HG03025 (cell line): ENCODE measurements around the gene TSPAN9.

Experiments
- ATAC-seq: cut with Tn5 transposase; IDR thresholded peaks from one replicate; pipeline ENCODE4 v1.9.1; 2021; ENCODE audit warnings: mild to moderate bottlenecking, moderate library complexity; ENCODE audit not compliant: unreplicated experiment, low FRiP score

TSPAN9 gene

DNA sequence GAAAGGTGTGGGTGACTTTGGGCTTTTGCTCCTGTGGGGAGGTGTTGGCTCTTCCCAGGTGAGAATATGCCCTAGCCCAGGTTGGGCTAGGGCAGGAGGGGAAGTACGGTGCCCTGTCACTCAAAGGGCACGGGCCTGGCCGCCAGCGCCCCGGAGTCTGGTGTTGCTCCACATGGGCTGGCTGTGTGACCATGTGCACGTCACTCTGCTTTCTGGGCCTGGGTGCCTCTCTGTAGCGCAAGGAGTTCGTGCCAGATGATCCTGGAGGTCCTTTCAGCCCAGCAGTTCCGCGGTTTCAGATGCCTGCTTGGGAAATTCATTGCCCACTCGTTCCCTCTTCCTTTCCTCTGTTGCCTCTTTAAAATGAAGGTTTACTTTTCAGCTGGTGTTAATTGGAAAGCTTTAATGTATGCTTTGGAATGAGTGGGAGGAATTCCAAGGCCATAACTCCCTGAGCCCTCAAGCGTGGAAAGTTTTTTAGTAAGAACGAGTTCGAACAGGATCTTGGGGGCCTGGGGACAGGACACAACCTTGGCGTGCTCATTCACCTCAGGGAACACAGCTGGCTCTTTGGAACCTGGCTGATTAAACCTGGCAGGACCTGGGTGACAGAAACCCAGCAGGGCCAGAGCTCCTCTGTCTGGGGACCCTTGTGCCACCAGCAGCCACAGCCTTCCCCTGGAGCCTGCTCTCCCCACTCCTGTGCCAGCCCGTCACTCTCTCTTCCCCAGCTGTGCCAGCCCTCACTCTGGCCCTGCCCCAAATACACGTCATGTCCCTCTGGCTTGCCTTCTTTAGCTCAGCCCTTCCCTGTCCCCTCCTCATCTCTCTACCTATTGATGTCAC, 42.8 kb downstream of the TSPAN9 start:
- no peak for ATAC-seq

GRCh38 chr12:3120701-3121100, 43.5 kb downstream of the TSPAN9 start:
- ATAC-seq = no peak

DNA sequence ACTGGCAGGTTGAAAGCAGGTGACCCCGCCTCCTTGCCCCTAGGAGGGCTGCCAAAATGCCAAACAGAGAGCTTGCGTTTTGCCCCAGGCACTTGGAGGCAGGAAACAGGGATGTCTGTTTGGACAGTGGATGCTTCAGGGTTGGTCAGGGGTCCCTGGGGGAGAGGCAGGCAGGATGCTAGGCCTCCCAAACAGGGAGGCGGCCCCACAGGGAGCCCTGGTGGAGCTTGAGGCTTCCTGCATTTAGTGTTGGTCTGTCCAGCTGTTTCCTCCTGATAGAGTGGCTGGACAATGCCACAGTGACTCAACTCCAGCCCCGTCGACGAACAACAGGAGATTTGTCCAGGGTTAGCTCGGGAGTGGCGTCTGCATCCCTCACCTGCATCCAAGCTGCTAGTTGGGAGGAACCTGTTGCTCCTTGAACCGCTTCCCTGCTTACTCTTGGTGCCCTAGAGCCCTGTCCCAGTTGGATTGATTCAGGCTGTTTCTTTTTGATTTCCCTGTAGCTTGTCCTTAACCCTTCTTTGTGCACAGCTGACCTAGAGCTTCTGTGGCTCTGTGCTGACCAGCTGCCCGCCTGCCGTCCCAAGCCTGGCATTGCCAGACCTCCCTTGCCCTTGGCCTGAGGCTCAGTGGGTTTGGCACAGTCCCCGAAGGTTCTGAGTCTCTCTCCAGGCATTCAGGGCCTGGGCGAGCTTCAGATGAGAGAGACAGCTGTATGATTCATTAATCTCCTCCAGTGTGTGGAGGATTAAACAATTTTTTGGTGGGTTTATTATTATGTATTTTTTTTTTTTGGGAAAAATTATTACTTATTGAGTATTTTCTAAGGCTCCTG, 45.9 kb downstream of the TSPAN9 start:
- no peak for ATAC-seq

GRCh38 chr12:3123729-3124128, 46.5 kb downstream of the TSPAN9 start:
- no peak for ATAC-seq

DNA sequence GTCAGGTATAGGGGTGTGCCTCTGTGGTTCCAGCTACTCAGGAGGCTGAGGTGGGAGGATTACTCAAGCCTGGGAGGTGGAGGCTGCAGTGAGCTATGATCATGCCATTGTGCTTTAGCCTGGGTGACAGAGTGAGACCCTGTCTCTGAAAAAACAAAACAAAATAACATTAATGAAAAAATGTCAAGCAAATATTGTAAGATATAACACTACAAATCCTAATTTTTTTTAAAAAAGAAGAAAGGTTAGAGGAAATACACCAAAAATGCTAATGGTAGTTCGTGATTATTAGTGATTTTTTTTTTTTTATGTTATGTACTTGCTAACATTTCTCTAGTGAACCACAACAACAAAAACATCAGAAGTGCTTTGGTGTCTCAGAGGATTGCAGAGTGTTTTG, 47.7 kb downstream of the TSPAN9 start:
- ATAC-seq = no peak

DNA sequence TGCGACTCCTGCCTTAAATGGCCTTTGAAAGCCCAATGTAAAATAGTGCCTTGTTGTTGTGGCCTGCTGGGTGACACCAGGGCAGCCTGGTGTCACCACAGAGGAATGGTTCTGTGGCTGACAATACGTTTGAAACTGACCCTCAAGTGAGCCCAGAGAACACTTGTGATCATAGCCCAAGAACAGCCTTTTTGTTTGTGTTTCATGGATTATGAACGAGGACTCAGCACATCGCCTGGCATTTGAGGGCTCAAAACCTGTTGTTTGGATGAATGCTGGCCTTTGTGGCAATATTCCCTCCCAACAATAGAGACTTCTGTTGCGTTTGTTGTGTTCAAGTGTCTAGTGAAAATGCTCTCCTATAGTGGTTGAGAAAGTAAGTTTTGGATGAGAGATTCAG, 48.5 kb downstream of the TSPAN9 start:
- ATAC-seq = no peak

GRCh38 chr12:3127832-3128231, 50.7 kb downstream of the TSPAN9 start:
- no peak for ATAC-seq

- ATAC-seq = no peak
Measured at GRCh38 chr12:3128498-3129293, 51.5 kb downstream of the TSPAN9 start.

- ATAC-seq = no peak
Measured at GRCh38 chr12:3129301-3130056, 52.3 kb downstream of the TSPAN9 start.

DNA sequence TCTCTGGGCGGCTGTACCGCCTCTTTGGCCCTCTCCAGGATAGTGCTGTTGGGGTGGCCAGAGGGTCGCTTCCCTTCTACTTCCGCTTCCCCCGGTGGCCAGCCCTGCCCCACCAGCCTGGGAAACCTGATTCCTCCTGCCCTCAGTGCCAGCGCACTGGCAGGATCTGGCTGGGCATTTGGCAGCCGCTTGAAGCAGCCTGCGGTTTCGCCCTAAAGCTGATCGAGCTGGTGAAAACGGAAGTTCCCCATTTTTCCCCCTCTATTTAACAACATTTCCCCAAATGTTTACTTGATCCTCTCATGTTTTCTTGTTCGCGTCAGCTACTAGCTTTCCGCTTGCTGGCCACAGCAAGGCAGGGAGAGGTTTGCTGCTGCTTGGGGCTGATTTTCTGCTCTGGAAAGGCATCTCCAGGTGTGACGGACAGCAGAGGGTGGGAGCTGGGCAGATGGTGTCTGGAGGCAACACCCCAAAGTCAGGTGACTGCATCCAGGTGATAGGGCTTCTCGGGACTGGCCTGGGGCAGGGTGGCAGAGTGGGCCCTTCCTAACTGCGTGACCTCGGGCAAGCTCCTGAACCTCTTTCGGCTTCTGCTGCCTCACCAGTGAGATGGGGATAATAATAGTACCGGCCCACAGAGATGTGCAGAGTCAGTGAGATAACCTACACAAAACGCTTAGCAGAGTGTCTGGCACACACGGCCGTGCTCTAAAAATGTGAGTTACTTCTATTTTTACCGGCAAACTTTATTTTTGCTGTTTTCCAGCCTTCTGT, 53.1 kb downstream of the TSPAN9 start:
- no peak for ATAC-seq

GRCh38 chr12:3131129-3131528, 54.0 kb downstream of the TSPAN9 start:
- no peak for ATAC-seq

GRCh38 chr12:3132636-3133404, 55.6 kb downstream of the TSPAN9 start:
- no peak for ATAC-seq

GRCh38 chr12:3133405-3133783, 56.2 kb downstream of the TSPAN9 start:
- no peak for ATAC-seq

- no peak for ATAC-seq
Measured at GRCh38 chr12:3134126-3134525, 56.9 kb downstream of the TSPAN9 start.

DNA sequence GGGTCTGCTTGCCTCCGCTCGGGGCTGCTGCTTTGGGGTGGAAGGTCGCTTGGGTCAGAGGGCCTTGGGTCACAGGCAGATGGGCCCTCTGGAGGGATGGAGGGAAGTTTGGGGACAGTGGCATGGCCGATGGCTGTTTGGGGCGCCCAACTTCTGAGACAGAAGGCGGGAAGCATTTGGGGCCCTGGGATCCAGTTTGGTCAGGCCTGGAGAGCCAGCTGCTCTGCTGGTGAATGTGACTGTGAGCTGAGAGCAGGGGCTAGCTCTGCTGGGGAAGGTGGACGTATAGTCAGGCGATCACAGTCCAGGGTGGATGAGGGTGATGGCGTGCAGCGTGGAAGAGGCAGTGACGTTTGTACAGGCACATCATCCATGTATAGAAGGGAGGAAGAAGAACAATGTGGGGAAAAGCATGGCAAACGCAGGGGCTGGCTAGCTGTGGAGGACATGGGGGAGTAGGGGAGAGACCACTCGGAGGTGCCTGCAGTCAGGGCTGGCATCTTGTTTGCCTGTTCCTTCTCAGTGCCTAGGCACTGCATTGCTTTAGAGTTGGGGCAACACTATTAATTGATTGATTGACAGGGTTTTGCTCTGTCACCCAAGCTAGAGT, 57.5 kb downstream of the TSPAN9 start:
- no peak for ATAC-seq

DNA sequence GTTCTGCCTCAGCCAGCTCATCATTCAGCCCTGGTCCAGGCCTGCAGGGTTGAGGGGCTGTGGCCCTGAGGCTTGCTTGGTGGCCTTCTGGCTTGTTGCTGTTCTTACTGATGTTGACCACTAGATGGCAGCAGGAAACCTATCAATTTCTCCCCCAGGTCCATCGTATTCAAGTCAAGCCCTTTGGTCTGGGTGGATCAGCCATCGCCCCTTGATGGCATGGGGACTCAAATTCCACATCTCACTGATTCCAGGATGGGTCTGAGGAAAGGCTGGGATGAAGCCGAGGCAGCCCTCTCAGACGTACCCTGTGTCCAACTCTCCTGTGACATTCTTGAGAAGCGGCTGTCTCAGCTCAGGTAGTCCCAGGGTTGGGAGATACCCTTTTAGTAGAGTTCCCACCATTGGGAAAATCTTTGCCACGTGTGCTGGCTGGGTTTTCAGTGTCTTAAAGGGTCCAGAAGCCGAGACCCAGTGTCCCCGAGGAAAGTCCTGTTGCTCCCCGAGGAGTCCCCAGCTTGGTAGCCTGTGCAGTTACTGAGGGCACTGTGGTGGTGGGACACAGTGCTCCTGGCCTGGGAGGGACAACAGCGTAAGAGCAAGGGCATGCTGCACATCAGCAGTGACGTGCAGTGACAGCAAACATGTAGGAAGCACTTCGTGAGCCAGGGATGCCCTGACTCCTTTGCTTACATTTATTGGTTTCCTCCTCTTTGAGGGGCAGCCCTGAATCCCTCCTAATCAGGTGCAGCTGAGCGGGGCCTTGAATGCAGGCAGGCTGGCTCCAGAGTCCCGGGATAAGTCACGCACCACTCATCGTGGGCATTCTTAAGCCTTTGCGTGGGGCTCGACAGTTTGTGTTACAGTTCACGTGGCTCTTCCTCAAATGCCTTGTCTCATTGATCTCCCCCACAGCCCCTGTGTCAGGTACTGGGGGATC, 58.6 kb downstream of the TSPAN9 start:
- no peak for ATAC-seq

DNA sequence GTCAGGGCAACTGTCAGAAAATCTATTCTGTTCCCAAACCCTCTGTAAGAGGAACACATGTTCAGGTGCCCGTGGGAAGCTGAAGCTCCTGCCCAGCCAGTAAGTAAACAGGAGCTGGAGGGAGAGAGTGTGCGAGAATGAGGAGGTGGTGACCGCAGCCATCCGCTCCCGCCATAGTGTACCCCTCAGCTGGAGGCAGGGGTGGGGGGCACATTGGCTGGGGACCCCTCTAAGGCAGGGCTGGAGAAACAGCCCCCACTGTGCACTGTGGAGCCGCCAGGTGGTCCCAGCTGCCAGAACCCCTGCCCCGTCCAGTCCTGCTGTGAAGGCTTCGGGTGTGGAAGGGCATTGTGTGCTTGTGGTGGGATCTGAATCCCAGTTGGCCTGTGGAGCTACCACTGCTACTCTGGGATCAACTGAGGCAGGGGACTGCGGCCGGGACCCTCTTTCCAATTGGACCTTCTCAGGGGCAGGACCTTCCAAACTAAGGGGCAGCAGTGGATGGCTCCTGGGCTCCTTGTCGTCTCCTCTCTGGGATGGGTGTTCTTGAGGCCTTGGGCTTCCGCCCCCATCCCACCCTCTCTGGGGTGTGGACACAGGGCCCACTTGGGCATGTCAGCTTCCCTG, 59.6 kb downstream of the TSPAN9 start:
- ATAC-seq = no peak
